Breast epithelium (tissue), 4 donors: ENCODE measurements around the gene AGAP2. TPM values are rescaled to one million over a fixed set of nuclear protein-coding genes. Genes with fewer than 3 reads are reported as not detected.

Experiments
- DNase-seq, 2 donors: peaks; one replicate each; pipeline ENCODE4 v3.0.0-alpha.2; 2019; ENCODE audit warnings: low spot score in 2 of 2
- H3K27ac ChIP-seq, 2 donors: fragments of 200-600 bp; sonication (generic) in 1 of 2; one replicate each; pipeline ENCODE4 v1.5.1; 2016 to 2019; ENCODE audit warnings: mild to moderate bottlenecking in 1 of 2
- H3K27me3 ChIP-seq, 2 donors: fragments of 200-600 bp; sonication (generic) in 1 of 2; one replicate each; pipeline versions ENCODE4 v1.5.1 to v1.6.0; 2017 to 2019; ENCODE audit warnings: control low read depth in 1 of 2, mild to moderate bottlenecking in 1 of 2
- H3K36me3 ChIP-seq: fragments of 200-600 bp; one replicate; pipeline ENCODE4 v1.5.1; 2019
- H3K4me1 ChIP-seq, 2 donors: fragments of 200-600 bp; sonication (generic); one replicate each; pipeline ENCODE4 v1.5.1; 2016 to 2019; ENCODE audit warnings: control low read depth in 1 of 2
- H3K4me3 ChIP-seq, 3 donors: fragments of 200-600 bp; sonication (generic); 1 replicate in 2 of 3; 2 replicates in 1 of 3; pipeline ENCODE4 v1.5.1; 2016 to 2019; ENCODE audit warnings: mild to moderate bottlenecking in 3 of 3, moderate library complexity in 2 of 3
- H3K9me3 ChIP-seq, 2 donors: fragments of 200-600 bp; sonication (generic) in 1 of 2; one replicate each; pipeline ENCODE4 v1.5.1; 2016 to 2019; ENCODE audit warnings: control low read depth in 1 of 2
- CTCF ChIP-seq, 3 donors: fragments of 450-650 bp; IDR thresholded peaks; one replicate each; pipeline ENCODE4 v1.5.1; 2016 to 2017; ENCODE audit warnings: antibody characterized with exemption in 3 of 3, mild to moderate bottlenecking in 3 of 3, moderate library complexity in 3 of 3
- POLR2A ChIP-seq: fragments of 450-650 bp; IDR thresholded peaks from one replicate; pipeline ENCODE4 v1.6.1; 2016; ENCODE audit warnings: antibody characterized with exemption, mild to moderate bottlenecking, moderate library complexity
- POLR2AphosphoS5 ChIP-seq, 3 donors: sonication (generic); formaldehyde crosslinking; IDR thresholded peaks; one replicate each; pipeline ENCODE4 v1.6.1; 2017; ENCODE audit warnings: antibody characterized with exemption in 3 of 3
- intact Hi-C: fragments of 100-400 bp; cut with DNase I; formaldehyde crosslinking; loops from one replicate; pipeline ENCODE4 v1.15.1; 2023; ENCODE audit warnings: low total_unique reads
- total RNA-seq, 3 donors: library from RNA; depleted of rRNA; stranded (reverse); fragments of >200 nt; gene quantifications; one replicate each; pipeline ENCODE4 v1.1.0, GENCODE V29; 2016

The AGAP2 gene
- total RNA-seq, 3 donors from 2014 or later: 1.2 to 1.8 (median 1.6) TPM

GRCh38 chr12:57719777-57720605 is 18.6 kb downstream of the AGAP2 start:
- Histone ChIP-seq H3K27me3 (no peaks in the 10 kb centered on the region), H3K9me3 (no peaks in the 10 kb centered on the region), H3K27ac (no peak overlapping the region), H3K36me3 (peaks cover 7% of the 10 kb centered on the region), H3K4me3 (no peak overlapping the region), H3K4me1 (no peaks in the 10 kb centered on the region)
- DNase-seq: peak in 1 of 2 donors; percentile 13
- intact Hi-C loops: no loop called here
- TF ChIP-seq CTCF (IDR thresholded peaks at IDR 0.05): no peak
- TF ChIP-seq POLR2AphosphoS5 (IDR thresholded peaks at IDR 0.05): no peak
- TF ChIP-seq POLR2A: no peak

- Histone ChIP-seq H3K9me3 (no peaks in the 10 kb centered on the region), H3K27me3 (no peaks in the 10 kb centered on the region), H3K36me3 (peaks cover 7% of the 10 kb centered on the region), H3K4me3 (no peak overlapping the region), H3K27ac (no peak overlapping the region), H3K4me1 (no peaks in the 10 kb centered on the region)
- intact Hi-C loops: no loop called here
- TF ChIP-seq POLR2AphosphoS5 (IDR thresholded peaks at IDR 0.05): no peak
- no peak for TF ChIP-seq CTCF (IDR thresholded peaks at IDR 0.05)
- TF ChIP-seq POLR2A: no peak
- DNase-seq: peak in 1 of 2 donors; percentile 2
These were observed 19.7 kb downstream of the AGAP2 start for GRCh38 chr12:57718641-57719528.

- H3K36me3 ChIP-seq: peaks cover 7% of the 10 kb centered on the region
- no peak overlapping the region for H3K27ac ChIP-seq
- H3K4me3 ChIP-seq: no peak overlapping the region
- H3K9me3 ChIP-seq: no peaks in the 10 kb centered on the region
- H3K4me1 ChIP-seq: no peaks in the 10 kb centered on the region
- DNase-seq: no peak
- no peak for TF ChIP-seq POLR2AphosphoS5 (IDR thresholded peaks at IDR 0.05)
- TF ChIP-seq CTCF (IDR thresholded peaks at IDR 0.05): no peak
- TF ChIP-seq POLR2A: no peak
- no peaks in the 10 kb centered on the region for H3K27me3 ChIP-seq
- intact Hi-C loops: no loop called here
These were observed 20.5 kb downstream of the AGAP2 start for GRCh38 chr12:57717846-57718640.

GRCh38 chr12:57717131-57717530 is 21.4 kb downstream of the AGAP2 start:
- Histone ChIP-seq H3K9me3 (no peaks in the 10 kb centered on the region), H3K27ac (no peak overlapping the region), H3K36me3 (peaks cover 7% of the 10 kb centered on the region), H3K4me3 (no peak overlapping the region), H3K27me3 (no peaks in the 10 kb centered on the region), H3K4me1 (no peaks in the 10 kb centered on the region)
- TF ChIP-seq CTCF (IDR thresholded peaks at IDR 0.05) (no peak), POLR2AphosphoS5 (IDR thresholded peaks at IDR 0.05) (no peak), POLR2A (no peak)
- DNase-seq: no peak
- intact Hi-C loops: no loop called here
